ENCODE results near the gene ARHGAP26. TPM values are rescaled to one million over a fixed set of nuclear protein-coding genes. Genes with fewer than 3 reads are reported as not detected.
"Not testable (repeated sequence)": the region's sequence is repeated elsewhere in the genome, so short reads cannot be mapped to it uniquely, and the experiment has no call there.

Gene ARHGAP26
- total RNA-seq, 4 donors from 2014 or later: 12.4 to 49.5 (median 31.8) TPM

DNA sequence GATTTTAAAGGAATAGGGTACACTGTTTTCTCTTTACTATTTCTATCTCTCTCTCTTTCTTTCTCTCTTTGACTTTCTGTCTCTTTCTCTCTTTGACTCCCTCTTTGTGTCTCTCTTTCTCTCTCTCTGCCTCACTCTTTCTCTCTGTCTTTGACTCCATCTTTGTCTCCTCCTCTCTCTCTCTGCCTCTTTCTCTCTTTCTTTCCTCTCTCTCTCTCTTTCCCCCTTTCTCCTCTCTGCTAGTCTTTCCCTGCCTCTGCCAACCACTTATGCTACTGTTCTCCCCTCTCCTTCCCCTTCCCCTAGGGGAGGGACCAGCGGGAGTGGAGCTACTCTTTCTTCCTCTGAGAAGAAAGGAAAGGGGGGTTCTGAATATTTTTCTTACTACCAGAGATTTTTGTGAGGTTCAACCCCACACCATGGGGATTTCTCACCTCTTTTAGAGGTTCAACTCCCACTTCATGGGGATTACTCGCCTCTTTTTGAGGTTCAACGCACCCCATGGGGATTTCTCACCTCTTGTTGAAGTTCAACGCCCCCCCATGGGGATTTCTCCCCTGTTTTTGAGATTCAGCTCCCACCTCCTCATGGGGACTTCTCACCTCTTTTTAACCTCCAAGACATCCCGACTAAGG is 323.4 kb downstream of the ARHGAP26 start:
- no peak for DNase-seq
- Histone ChIP-seq H3K27me3 (no peaks in the 10 kb centered on the region), H3K4me3 (no peak overlapping the region), H3K4me1 (no peaks in the 10 kb centered on the region), H3K9me3 (no peaks in the 10 kb centered on the region), H3K36me3 (no peaks in the 10 kb centered on the region), H3K27ac (no peak overlapping the region)
- TF ChIP-seq POLR2A (IDR thresholded peaks at IDR 0.05) (no peak), CTCF (IDR thresholded peaks at IDR 0.05) (no peak)
- intact Hi-C loops (cut with DNase I; ENCODE audit: low total_unique reads): no loop called here

DNA sequence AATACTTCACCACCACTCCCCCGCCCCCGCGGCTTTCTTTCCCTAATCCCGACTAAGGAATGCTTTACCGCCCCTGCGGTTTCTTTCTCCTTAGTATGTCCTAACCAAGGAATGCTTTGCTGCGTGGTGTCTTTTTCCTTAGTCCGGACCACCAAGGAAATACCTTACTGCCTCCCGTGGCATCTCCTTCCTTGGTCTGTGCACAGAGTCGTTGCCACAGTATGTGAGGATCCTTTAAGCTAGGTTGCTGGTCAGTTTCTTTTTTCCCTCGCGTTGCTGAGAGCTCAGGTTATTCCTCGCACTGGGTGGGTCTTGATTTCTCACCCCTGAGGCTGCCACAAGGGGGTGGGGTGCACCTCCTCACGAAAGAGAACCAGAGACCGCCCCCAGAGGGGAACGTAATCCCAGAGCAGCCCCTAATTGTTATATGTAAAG is 323.9 kb downstream of the ARHGAP26 start:
- TF ChIP-seq CTCF (IDR thresholded peaks at IDR 0.05) (no peak), POLR2A (IDR thresholded peaks at IDR 0.05) (no peak)
- no peaks in the 10 kb centered on the region for H3K4me1 ChIP-seq
- no peaks in the 10 kb centered on the region for H3K9me3 ChIP-seq
- H3K4me3 ChIP-seq: no peak overlapping the region
- H3K27ac ChIP-seq: no peak overlapping the region
- no peak for DNase-seq
- no peaks in the 10 kb centered on the region for H3K27me3 ChIP-seq
- intact Hi-C loops (cut with DNase I; ENCODE audit: low total_unique reads): no loop called here
- H3K36me3 ChIP-seq: no peaks in the 10 kb centered on the region

DNA sequence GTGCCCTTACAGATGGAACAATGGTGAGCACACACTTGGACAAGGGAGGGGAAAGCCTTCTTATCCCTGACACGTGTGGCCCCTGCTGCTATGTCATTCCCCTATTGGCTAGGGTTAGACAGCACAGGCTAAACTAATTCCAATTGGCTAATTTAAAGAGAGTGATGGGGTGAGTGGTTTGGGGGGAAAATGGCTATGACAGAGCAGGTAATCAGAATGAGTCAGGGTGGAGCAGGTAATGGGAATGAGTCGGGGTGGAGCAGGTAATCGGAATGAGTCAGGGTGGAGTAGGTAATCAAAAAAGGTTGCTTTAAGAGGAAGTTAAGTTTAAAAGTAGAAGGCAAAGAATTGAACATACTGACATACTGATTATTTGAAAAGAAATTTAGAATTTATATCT is 324.4 kb downstream of the ARHGAP26 start:
- intact Hi-C loops (cut with DNase I; ENCODE audit: low total_unique reads); H3K9me3 ChIP-seq; H3K4me3 ChIP-seq; H3K4me1 ChIP-seq; DNase-seq; H3K36me3 ChIP-seq; H3K27me3 ChIP-seq; H3K27ac ChIP-seq: not testable (repeated sequence)

DNA sequence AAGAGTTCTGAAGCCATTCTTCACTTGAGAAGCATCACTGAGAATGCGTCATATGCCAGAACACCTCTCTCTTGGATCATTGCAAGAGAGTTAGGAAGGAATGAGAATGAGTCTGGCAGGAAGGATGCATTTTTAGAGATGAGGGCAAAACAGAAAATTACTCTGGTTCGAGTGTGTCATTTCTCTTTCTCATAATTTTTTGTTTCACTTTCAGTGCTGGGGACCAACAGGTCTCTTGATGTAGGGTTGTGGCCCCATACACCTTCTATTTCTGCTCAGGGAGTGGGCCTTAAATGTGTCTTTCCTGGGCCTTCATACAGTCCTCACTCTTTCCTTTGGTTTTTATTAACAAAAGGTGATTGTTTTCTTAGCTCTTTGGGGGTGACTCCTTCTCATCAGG is 330.9 kb downstream of the ARHGAP26 start:
- no peak overlapping the region for H3K27ac ChIP-seq

DNA sequence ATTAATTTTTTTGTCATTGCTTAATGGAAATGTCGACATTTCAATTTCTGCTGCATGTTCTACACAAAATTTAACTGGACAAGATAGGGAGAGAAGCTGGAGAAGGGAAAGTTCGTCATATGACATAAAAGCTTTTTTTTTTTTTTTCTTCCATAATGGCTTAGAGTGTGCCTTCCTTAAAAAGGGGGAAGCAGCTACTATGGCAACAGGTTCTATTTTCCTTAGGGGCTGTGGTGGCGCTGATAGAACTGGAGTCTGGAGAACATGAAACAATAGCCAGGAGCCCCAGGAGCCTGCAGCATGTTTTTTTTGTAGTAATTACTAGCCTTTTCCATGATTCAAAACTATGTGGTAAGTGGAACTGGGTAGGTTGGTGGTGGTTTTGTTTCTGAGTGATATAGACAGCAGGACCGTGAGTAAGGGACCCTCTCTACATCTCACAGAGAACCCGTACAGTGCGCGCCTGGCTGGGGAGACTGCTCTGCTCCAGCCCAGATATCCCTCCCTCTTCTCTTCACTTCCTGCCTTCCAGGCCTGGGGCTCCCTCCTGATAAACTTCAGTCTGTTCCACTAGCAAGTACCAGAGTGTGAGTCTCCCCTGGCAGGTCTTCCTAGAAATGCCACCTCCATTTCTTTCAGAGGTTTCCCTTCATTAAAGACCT is 331.7 kb downstream of the ARHGAP26 start:
- no peak overlapping the region for H3K4me3 ChIP-seq
- TF ChIP-seq POLR2A (IDR thresholded peaks at IDR 0.05) (no peak), CTCF (IDR thresholded peaks at IDR 0.05) (no peak)
- intact Hi-C loops (cut with DNase I; ENCODE audit: low total_unique reads): no loop called here

More for the DNA sequence above, 330.9 kb downstream of the ARHGAP26 start:
- DNase-seq: no peak
- no peaks in the 10 kb centered on the region for H3K4me1 ChIP-seq
- H3K4me3 ChIP-seq: no peak overlapping the region
- TF ChIP-seq CTCF (IDR thresholded peaks at IDR 0.05): no peak
- no peak for TF ChIP-seq POLR2A (IDR thresholded peaks at IDR 0.05)
- intact Hi-C loops (cut with DNase I; ENCODE audit: low total_unique reads): no loop called here
- H3K9me3 ChIP-seq: no peaks in the 10 kb centered on the region
- H3K27me3 ChIP-seq: no peaks in the 10 kb centered on the region
- H3K36me3 ChIP-seq: peaks cover 0 to 1% of the 10 kb centered on the region in 2 donors

More for the DNA sequence above, 331.7 kb downstream of the ARHGAP26 start:
- no peak overlapping the region for H3K27ac ChIP-seq
- peaks cover 0 to 1% of the 10 kb centered on the region in 2 donors for H3K36me3 ChIP-seq
- H3K4me1 ChIP-seq: no peaks in the 10 kb centered on the region
- DNase-seq: no peak
- H3K9me3 ChIP-seq: no peaks in the 10 kb centered on the region
- no peaks in the 10 kb centered on the region for H3K27me3 ChIP-seq
